Renal pelvis (tissue), 4 donors: ENCODE data around the gene HS6ST3. TPM values are rescaled to one million over a fixed set of nuclear protein-coding genes. Genes with fewer than 3 reads are reported as not detected.

Experiments used
- DNase-seq: peaks from one replicate; pipeline ENCODE4 v3.0.0-alpha.2; 2013
- polyA plus RNA-seq, 3 donors: library from polyadenylated mRNA; unstranded; fragments of 120-200 nt; gene quantifications; one replicate each; pipeline ENCODE4 v1.2.1, GENCODE V29; 2013; ENCODE audit not compliant: insufficient read length in 3 of 3

The HS6ST3 gene
- polyA plus RNA-seq, 3 donors, result 2.5 to 2.9 (median 2.7) TPM

GRCh38 chr13:96650301-96650886 is 560.5 kb downstream of the HS6ST3 start:
- no peak for DNase-seq

- no peak for DNase-seq
Measured at GRCh38 chr13:96651598-96651997, 561.7 kb downstream of the HS6ST3 start.

- no peak for DNase-seq
Measured at GRCh38 chr13:96652506-96652905, 562.6 kb downstream of the HS6ST3 start.

- no peak for DNase-seq
Measured at GRCh38 chr13:96661612-96662011, 571.7 kb downstream of the HS6ST3 start.

GRCh38 chr13:96662036-96662435 is 572.1 kb downstream of the HS6ST3 start:
- no peak for DNase-seq

GRCh38 chr13:96667294-96668018 is 577.5 kb downstream of the HS6ST3 start:
- no peak for DNase-seq

- DNase-seq, result no peak
Measured at GRCh38 chr13:96671073-96671472, 581.2 kb downstream of the HS6ST3 start.

GRCh38 chr13:96672016-96672415 is 582.1 kb downstream of the HS6ST3 start:
- no peak for DNase-seq

- DNase-seq, result no peak
Measured at GRCh38 chr13:96673825-96674224, 583.9 kb downstream of the HS6ST3 start.

GRCh38 chr13:96677029-96677428 is 587.1 kb downstream of the HS6ST3 start:
- no peak for DNase-seq

GRCh38 chr13:96678801-96679200 is 588.9 kb downstream of the HS6ST3 start:
- no peak for DNase-seq

GRCh38 chr13:96680898-96681297 is 591.0 kb downstream of the HS6ST3 start:
- no peak for DNase-seq

- no peak for DNase-seq
Measured at GRCh38 chr13:96681766-96682165, 591.9 kb downstream of the HS6ST3 start.

- DNase-seq, result no peak
Measured at GRCh38 chr13:96684469-96684868, 594.6 kb downstream of the HS6ST3 start.

GRCh38 chr13:96684907-96685306 is 595.0 kb downstream of the HS6ST3 start:
- DNase-seq, result no peak

GRCh38 chr13:96686286-96686685 is 596.4 kb downstream of the HS6ST3 start:
- DNase-seq, result no peak

GRCh38 chr13:96687191-96687590 is 597.3 kb downstream of the HS6ST3 start:
- no peak for DNase-seq

- DNase-seq, result no peak
Measured at GRCh38 chr13:96690998-96691397, 601.1 kb downstream of the HS6ST3 start.

- DNase-seq, result no peak
Measured at GRCh38 chr13:96696389-96696900, 606.5 kb downstream of the HS6ST3 start.

GRCh38 chr13:96700657-96701056 is 610.8 kb downstream of the HS6ST3 start:
- no peak for DNase-seq

GRCh38 chr13:96707146-96707545 is 617.2 kb downstream of the HS6ST3 start:
- DNase-seq, result no peak

GRCh38 chr13:96710166-96710862 is 620.4 kb downstream of the HS6ST3 start:
- no peak for DNase-seq

GRCh38 chr13:96720446-96720845 is 630.5 kb downstream of the HS6ST3 start:
- no peak for DNase-seq
